Erythroblast (primary cell): ENCODE data around the gene MYL6.

Experiments used
- GATA1 ChIP-seq: IDR thresholded peaks from 2 replicates; pipeline ENCODE4 v1.6.1; 2011; ENCODE audit warnings: low read depth, mild to moderate bottlenecking, control low read depth, low read length, moderate library complexity
- POLR2A ChIP-seq: IDR thresholded peaks from 2 replicates; pipeline ENCODE4 v1.6.1; 2011; ENCODE audit warnings: mild to moderate bottlenecking, low read length

DNA sequence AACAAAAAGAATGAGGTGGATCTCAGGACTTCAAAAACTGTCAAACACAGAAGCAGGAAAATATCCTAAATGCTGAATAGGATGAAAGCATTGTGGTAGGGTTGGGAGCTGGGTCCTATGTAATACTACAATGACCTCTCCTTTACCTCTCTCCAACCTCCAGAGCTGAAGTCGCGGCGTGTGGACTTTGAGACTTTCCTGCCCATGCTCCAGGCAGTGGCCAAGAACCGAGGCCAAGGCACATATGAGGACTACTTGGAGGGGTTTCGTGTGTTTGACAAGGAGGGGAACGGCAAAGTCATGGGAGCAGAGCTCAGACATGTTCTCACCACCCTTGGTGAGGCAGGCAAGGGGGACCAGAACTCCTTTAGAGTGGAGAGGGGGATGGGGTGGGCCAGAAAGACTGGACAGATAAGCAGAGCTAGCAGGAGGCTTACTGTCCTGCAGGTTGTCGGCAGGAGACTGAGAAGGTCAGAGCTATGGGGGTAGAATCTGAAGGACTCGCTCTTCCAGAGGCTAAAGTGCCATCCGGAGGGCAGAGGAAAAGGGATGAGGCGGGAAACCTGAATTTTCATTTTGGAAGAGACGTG, 2.8 kb upstream of the MYL6 start:
- TF ChIP-seq POLR2A (no peak), GATA1 (no peak)
